ENCODE results near the gene RETN. TPM values are rescaled to one million over a fixed set of nuclear protein-coding genes. Genes with fewer than 3 reads are reported as not detected.

Gene RETN
- total RNA-seq, 1 experiment from 2014 or later = not detected

- Histone ChIP-seq H3K9me3 (peaks cover 12% of the 10 kb centered on the region; the same call in 1 of the 2 replicates), H3K27me3 (peaks cover 81% of the 10 kb centered on the region), H3K4me3 (no peak overlapping the region), H3K36me3 (no peaks in the 10 kb centered on the region)
- no peak for DNase-seq
These were observed 22.6 kb downstream of the RETN start for GRCh38 chr19:7691497-7691896.

- Histone ChIP-seq H3K9me3 (peaks cover 12% of the 10 kb centered on the region; the same call in 1 of the 2 replicates), H3K4me3 (no peak overlapping the region), H3K36me3 (no peaks in the 10 kb centered on the region), H3K27me3 (peaks cover 85% of the 10 kb centered on the region)
- DNase-seq = no peak
These were observed 23.7 kb downstream of the RETN start for GRCh38 chr19:7692417-7693088.

GRCh38 chr19:7694499-7694898, 25.6 kb downstream of the RETN start:
- no peak for DNase-seq
- no peak overlapping the region for H3K4me3 ChIP-seq
- H3K9me3 ChIP-seq = peaks cover 12% of the 10 kb centered on the region; the same call in 1 of the 2 replicates
- H3K27me3 ChIP-seq = peaks cover 89% of the 10 kb centered on the region
- H3K36me3 ChIP-seq = no peaks in the 10 kb centered on the region

GRCh38 chr19:7697721-7698287, 29.0 kb downstream of the RETN start:
- peaks cover 3% of the 10 kb centered on the region; the same call in 1 of the 2 replicates for H3K9me3 ChIP-seq
- H3K36me3 ChIP-seq = no peaks in the 10 kb centered on the region
- DNase-seq = no peak
- no peak overlapping the region for H3K4me3 ChIP-seq
- H3K27me3 ChIP-seq = peaks cover 83% of the 10 kb centered on the region

GRCh38 chr19:7698583-7698982, 29.7 kb downstream of the RETN start:
- H3K27me3 ChIP-seq = peaks cover 79% of the 10 kb centered on the region
- no peaks in the 10 kb centered on the region for H3K36me3 ChIP-seq
- H3K4me3 ChIP-seq = no peak overlapping the region
- no peak for DNase-seq
- H3K9me3 ChIP-seq = no peaks in the 10 kb centered on the region

- Histone ChIP-seq H3K36me3 (no peaks in the 10 kb centered on the region), H3K27me3 (peaks cover 81% of the 10 kb centered on the region), H3K9me3 (no peaks in the 10 kb centered on the region), H3K4me3 (no peak overlapping the region)
- DNase-seq = no peak
These were observed 30.2 kb downstream of the RETN start for GRCh38 chr19:7699003-7699402.

GRCh38 chr19:7699417-7700401, 30.9 kb downstream of the RETN start:
- Histone ChIP-seq H3K27me3 (peaks cover 79% of the 10 kb centered on the region), H3K4me3 (no peak overlapping the region), H3K36me3 (no peaks in the 10 kb centered on the region), H3K9me3 (no peaks in the 10 kb centered on the region)
- DNase-seq = no peak

- Histone ChIP-seq H3K4me3 (no peak overlapping the region), H3K9me3 (no peaks in the 10 kb centered on the region), H3K27me3 (peaks cover 66% of the 10 kb centered on the region), H3K36me3 (no peaks in the 10 kb centered on the region)
- no peak for DNase-seq
These were observed 32.3 kb downstream of the RETN start for GRCh38 chr19:7701049-7701653.

GRCh38 chr19:7701654-7702457, 33.0 kb downstream of the RETN start, which contains the start of gene FCER2:
FCER2 (minus strand) TSS chr19:7702131; CDS start chr19:7699760, 2,371 bp downstream.
- no peaks in the 10 kb centered on the region for H3K9me3 ChIP-seq
- H3K36me3 ChIP-seq = no peaks in the 10 kb centered on the region
- no peak within 1 kb of the TSS for H3K4me3 ChIP-seq
- peaks cover 59% of the 10 kb centered on the region for H3K27me3 ChIP-seq
- no peak for DNase-seq

GRCh38 chr19:7703332-7703731, 34.5 kb downstream of the RETN start:
- no peak overlapping the region for H3K4me3 ChIP-seq
- H3K36me3 ChIP-seq = no peaks in the 10 kb centered on the region
- H3K9me3 ChIP-seq = no peaks in the 10 kb centered on the region
- DNase-seq = no peak
- peaks cover 44% of the 10 kb centered on the region for H3K27me3 ChIP-seq

GRCh38 chr19:7704280-7705060, 35.6 kb downstream of the RETN start:
- H3K36me3 ChIP-seq = no peaks in the 10 kb centered on the region
- no peaks in the 10 kb centered on the region for H3K9me3 ChIP-seq
- no peak for DNase-seq
- H3K4me3 ChIP-seq = no peak overlapping the region
- H3K27me3 ChIP-seq = peaks cover 33% of the 10 kb centered on the region

GRCh38 chr19:7705387-7706187, 36.7 kb downstream of the RETN start:
- peaks cover 21% of the 10 kb centered on the region for H3K27me3 ChIP-seq
- DNase-seq = no peak
- no peak overlapping the region for H3K4me3 ChIP-seq
- no peaks in the 10 kb centered on the region for H3K9me3 ChIP-seq
- no peaks in the 10 kb centered on the region for H3K36me3 ChIP-seq

GRCh38 chr19:7706188-7706954, 37.5 kb downstream of the RETN start:
- no peaks in the 10 kb centered on the region for H3K36me3 ChIP-seq
- DNase-seq = no peak
- H3K4me3 ChIP-seq = no peak overlapping the region
- H3K9me3 ChIP-seq = no peaks in the 10 kb centered on the region
- H3K27me3 ChIP-seq = peaks cover 21% of the 10 kb centered on the region

- Histone ChIP-seq H3K36me3 (no peaks in the 10 kb centered on the region), H3K4me3 (no peak overlapping the region), H3K27me3 (peaks cover 21% of the 10 kb centered on the region), H3K9me3 (no peaks in the 10 kb centered on the region)
- no peak for DNase-seq
These were observed 38.2 kb downstream of the RETN start for GRCh38 chr19:7706955-7707456.

Data from MG63 (cell line).